Panc1 (cell line): ENCODE measurements around the gene NDEL1. TPM values are rescaled to one million over a fixed set of nuclear protein-coding genes. Genes with fewer than 3 reads are reported as not detected.

Experiments
- ATAC-seq: fragments of 200-7000 bp; cut with Tn5 transposase; 2 replicates; pipeline ENCODE4 v1.9.1; 2020; ENCODE audit warnings: mild to moderate bottlenecking, moderate library complexity
- BruUV-seq: library from RNA; stranded (reverse); fragments of 400-500 nt; replicated peaks from 2 replicates; lab custom pipeline; 2021; lab: Mats Ljungman, UMichigan
- CTCF ChIA-PET: fragments of 300-600 bp; sonication (Branson Sonifier 250); formaldehyde crosslinking; loops from one replicate; lab custom pipeline; 2022; ENCODE audit warnings: antibody characterized with exemption; lab: Charles Lee
- POLR2A ChIA-PET: fragments of 300-600 bp; sonication (Branson Sonifier 250); formaldehyde crosslinking; loops from one replicate; lab custom pipeline; 2022; ENCODE audit warnings: antibody characterized with exemption; lab: Charles Lee
- DNase-seq: peaks from one replicate; pipeline ENCODE4 v3.0.0-alpha.2; 2010; ENCODE audit warnings: low read depth, low spot score
- H3K27ac ChIP-seq: 2 replicates; pipeline ENCODE4 v1.5.1; 2011; ENCODE audit warnings: mild to moderate bottlenecking, low read length, inconsistent platforms
- H3K27me3 ChIP-seq: fragments of 200-500 bp; sonication (Bioruptor generic); 2 replicates; pipeline ENCODE4 v1.6.0; 2014; ENCODE audit warnings: low read length, inconsistent platforms; ENCODE audit not compliant: control insufficient read depth, insufficient read depth
- H3K36me3 ChIP-seq: fragments of 200-500 bp; sonication (Bioruptor generic); 2 replicates; pipeline ENCODE4 v1.5.1; 2014; ENCODE audit warnings: inconsistent platforms, mild to moderate bottlenecking, low read length, moderate library complexity; ENCODE audit not compliant: control insufficient read depth, insufficient read depth
- H3K4me1 ChIP-seq: 2 replicates; pipeline ENCODE4 v1.5.1; 2011; ENCODE audit warnings: inconsistent platforms, mild to moderate bottlenecking, low read length, moderate library complexity; ENCODE audit not compliant: control insufficient read depth, insufficient read depth
- H3K4me3 ChIP-seq, 2 experiments: 2 replicates each; pipeline ENCODE4 v1.5.1; 2011 to 2012; ENCODE audit warnings: low read depth in 2 of 2, low read length in 2 of 2, mild to moderate bottlenecking in 2 of 2, inconsistent platforms in 1 of 2, moderate library complexity in 1 of 2
- H3K9me3 ChIP-seq: fragments of 200-500 bp; sonication (Bioruptor generic); 2 replicates; pipeline ENCODE4 v1.5.1; 2014; ENCODE audit warnings: low read depth, mild to moderate bottlenecking, inconsistent platforms, low read length, moderate library complexity; ENCODE audit not compliant: control insufficient read depth, insufficient read depth
- POLR2AphosphoS5 ChIP-seq: IDR thresholded peaks from 2 replicates; pipeline ENCODE4 v1.6.1; 2012; ENCODE audit warnings: mild to moderate bottlenecking, low read depth, low read length, moderate library complexity
- SIN3A ChIP-seq: IDR thresholded peaks from 2 replicates; pipeline ENCODE4 v1.6.1; 2012; ENCODE audit warnings: low read depth, mild to moderate bottlenecking, low read length, moderate library complexity, borderline replicate concordance; ENCODE audit not compliant: insufficient read depth
- TCF7L2 ChIP-seq: IDR thresholded peaks from 2 replicates; pipeline ENCODE4 v1.6.1; 2011; ENCODE audit warnings: mild to moderate bottlenecking, low read depth, low read length, inconsistent platforms
- in situ Hi-C: cut with HindIII; loops from 2 replicates; pipeline ENCODE4 v1.10.0; 2016; ENCODE audit warnings: low sequenced_read_pairs, low pct_unique_long_range_greater_than_20kb
- intact Hi-C: fragments of 100-400 bp; cut with micrococcal nuclease; formaldehyde crosslinking; loops from one replicate; pipeline ENCODE4 v1.10.0; 2022; ENCODE audit not compliant: unreplicated experiment
- total RNA-seq: library from RNA; stranded (reverse); gene quantifications from one replicate; pipeline ENCODE4 v1.2.1, GENCODE V29; 2021; ENCODE audit not compliant: unreplicated experiment
- TF ChIP-seq, protein P1 (sequence below), 2 experiments: IDR thresholded peaks; 2 replicates each; pipeline ENCODE4 v1.6.1; 2011 to 2012; ENCODE audit warnings: low read depth in 2 of 2, control low read depth in 1 of 2, low read length in 1 of 2, mild to moderate bottlenecking in 1 of 2, moderate library complexity in 1 of 2; ENCODE audit not compliant: insufficient read depth in 1 of 2
- TF ChIP-seq, protein P2 (sequence below): fragments of 450-650 bp; IDR thresholded peaks from 2 replicates; pipeline ENCODE4 v1.5.1; 2017; ENCODE audit warnings: mild to moderate bottlenecking

Gene NDEL1
- total RNA-seq, 1 experiment from 2014 or later: 44.8 TPM

DNA sequence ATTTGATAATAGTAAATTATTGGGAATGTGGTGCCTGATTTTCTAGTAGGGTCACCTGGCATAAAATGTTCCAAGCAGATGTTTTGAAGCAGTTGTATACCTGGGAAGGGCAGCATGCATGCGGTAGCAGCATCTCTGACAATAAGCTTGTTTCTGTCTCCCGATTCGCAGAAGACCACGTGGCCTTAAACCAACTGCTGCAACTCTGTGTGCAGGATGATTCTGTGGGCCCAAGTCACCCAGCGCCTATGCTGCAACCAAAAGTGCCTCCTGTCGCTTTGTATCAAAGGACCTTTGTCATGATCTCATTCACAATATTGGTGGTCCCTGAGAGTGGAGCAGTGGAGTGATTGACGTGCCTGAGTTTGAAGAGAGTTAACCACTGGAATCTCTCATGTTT lies 8.1 kb downstream of the NDEL1 start:
- ATAC-seq (no peak), DNase-seq (no peak)
- Histone ChIP-seq H3K27me3 (no peaks in the 10 kb centered on the region), H3K9me3 (no peaks in the 10 kb centered on the region), H3K36me3 (peaks cover 22% of the 10 kb centered on the region), H3K4me3 (no peak overlapping the region), H3K27ac (no peak overlapping the region), H3K4me1 (no peaks in the 10 kb centered on the region)
- CTCF ChIA-PET: no interaction called here
- TF ChIP-seq SIN3A (no peak), TCF7L2 (no peak), POLR2AphosphoS5 (no peak)
- TF ChIP-seq, protein P1, sequence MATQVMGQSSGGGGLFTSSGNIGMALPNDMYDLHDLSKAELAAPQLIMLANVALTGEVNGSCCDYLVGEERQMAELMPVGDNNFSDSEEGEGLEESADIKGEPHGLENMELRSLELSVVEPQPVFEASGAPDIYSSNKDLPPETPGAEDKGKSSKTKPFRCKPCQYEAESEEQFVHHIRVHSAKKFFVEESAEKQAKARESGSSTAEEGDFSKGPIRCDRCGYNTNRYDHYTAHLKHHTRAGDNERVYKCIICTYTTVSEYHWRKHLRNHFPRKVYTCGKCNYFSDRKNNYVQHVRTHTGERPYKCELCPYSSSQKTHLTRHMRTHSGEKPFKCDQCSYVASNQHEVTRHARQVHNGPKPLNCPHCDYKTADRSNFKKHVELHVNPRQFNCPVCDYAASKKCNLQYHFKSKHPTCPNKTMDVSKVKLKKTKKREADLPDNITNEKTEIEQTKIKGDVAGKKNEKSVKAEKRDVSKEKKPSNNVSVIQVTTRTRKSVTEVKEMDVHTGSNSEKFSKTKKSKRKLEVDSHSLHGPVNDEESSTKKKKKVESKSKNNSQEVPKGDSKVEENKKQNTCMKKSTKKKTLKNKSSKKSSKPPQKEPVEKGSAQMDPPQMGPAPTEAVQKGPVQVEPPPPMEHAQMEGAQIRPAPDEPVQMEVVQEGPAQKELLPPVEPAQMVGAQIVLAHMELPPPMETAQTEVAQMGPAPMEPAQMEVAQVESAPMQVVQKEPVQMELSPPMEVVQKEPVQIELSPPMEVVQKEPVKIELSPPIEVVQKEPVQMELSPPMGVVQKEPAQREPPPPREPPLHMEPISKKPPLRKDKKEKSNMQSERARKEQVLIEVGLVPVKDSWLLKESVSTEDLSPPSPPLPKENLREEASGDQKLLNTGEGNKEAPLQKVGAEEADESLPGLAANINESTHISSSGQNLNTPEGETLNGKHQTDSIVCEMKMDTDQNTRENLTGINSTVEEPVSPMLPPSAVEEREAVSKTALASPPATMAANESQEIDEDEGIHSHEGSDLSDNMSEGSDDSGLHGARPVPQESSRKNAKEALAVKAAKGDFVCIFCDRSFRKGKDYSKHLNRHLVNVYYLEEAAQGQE (IDR thresholded peaks at IDR 0.05; ENCODE audit: insufficient read depth in 1 of 2, low read depth in 2 of 2, low read length in 1 of 2): no peak
- POLR2A ChIA-PET: no interaction called here
- in situ Hi-C loops (no loop called here), intact Hi-C loops (no loop called here)
- no TSS peak for BruUV-seq

DNA sequence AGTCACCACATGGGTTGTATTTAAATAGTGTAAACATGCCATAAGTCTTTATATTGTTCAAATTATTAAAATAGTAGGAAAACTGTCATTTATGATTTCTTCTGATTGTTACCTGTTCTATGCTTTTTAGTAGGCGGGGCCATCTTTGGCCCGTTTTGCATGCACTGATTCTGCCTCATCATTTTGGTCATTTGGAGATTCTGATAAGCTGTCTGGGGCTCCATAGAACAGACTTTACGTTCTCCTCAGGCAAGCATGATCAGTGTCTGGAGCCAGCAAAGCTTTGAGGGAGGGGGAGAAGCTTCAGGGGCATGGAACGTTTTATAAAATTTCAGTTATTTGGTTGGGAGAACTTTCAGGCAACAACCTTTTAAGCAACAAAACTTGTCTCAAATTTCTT lies 8.8 kb downstream of the NDEL1 start:
- no TSS peak for BruUV-seq
- H3K4me1 ChIP-seq: no peaks in the 10 kb centered on the region
- no peak overlapping the region for H3K4me3 ChIP-seq
- intact Hi-C loops: no loop called here
- no peak for TF ChIP-seq SIN3A
- TF ChIP-seq POLR2AphosphoS5: no peak
- no peak for TF ChIP-seq TCF7L2
- TF ChIP-seq, protein P2, sequence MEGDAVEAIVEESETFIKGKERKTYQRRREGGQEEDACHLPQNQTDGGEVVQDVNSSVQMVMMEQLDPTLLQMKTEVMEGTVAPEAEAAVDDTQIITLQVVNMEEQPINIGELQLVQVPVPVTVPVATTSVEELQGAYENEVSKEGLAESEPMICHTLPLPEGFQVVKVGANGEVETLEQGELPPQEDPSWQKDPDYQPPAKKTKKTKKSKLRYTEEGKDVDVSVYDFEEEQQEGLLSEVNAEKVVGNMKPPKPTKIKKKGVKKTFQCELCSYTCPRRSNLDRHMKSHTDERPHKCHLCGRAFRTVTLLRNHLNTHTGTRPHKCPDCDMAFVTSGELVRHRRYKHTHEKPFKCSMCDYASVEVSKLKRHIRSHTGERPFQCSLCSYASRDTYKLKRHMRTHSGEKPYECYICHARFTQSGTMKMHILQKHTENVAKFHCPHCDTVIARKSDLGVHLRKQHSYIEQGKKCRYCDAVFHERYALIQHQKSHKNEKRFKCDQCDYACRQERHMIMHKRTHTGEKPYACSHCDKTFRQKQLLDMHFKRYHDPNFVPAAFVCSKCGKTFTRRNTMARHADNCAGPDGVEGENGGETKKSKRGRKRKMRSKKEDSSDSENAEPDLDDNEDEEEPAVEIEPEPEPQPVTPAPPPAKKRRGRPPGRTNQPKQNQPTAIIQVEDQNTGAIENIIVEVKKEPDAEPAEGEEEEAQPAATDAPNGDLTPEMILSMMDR: no peak
- TF ChIP-seq, protein P1 (IDR thresholded peaks at IDR 0.05; ENCODE audit: insufficient read depth in 1 of 2, low read depth in 2 of 2, low read length in 1 of 2): no peak
- in situ Hi-C loops: no loop called here
- H3K27me3 ChIP-seq: no peaks in the 10 kb centered on the region
- no peak overlapping the region for H3K27ac ChIP-seq
- ChIA-PET POLR2A (no interaction called here), CTCF (no interaction called here)
- no peak for ATAC-seq
- no peak for DNase-seq
- H3K9me3 ChIP-seq: no peaks in the 10 kb centered on the region
- H3K36me3 ChIP-seq: peaks cover 24% of the 10 kb centered on the region
